Transverse colon (tissue), 3 donors: ENCODE results near the gene SPATA25.

Experiments
- EP300 ChIP-seq: sonication (generic); formaldehyde crosslinking; IDR thresholded peaks from one replicate; pipeline ENCODE4 v1.6.1; 2017; ENCODE audit warnings: antibody characterized with exemption, low read depth
- POLR2A ChIP-seq: fragments of 450-650 bp; IDR thresholded peaks from one replicate; pipeline ENCODE4 v1.6.1; 2016; ENCODE audit warnings: antibody characterized with exemption, mild to moderate bottlenecking, moderate library complexity
- TF ChIP-seq, protein P1 (sequence below), 5 experiments: fragments of 200-600 bp in 3 of 5; fragments of 450-650 bp in 2 of 5; sonication (generic) in 3 of 5; IDR thresholded peaks; 1 replicate in 2 of 5; 2 replicates in 3 of 5; pipeline ENCODE4 v1.5.1; 2016 to 2017; ENCODE audit warnings: antibody characterized with exemption in 5 of 5, inconsistent platforms in 3 of 5, mild to moderate bottlenecking in 2 of 5, moderate library complexity in 1 of 5

DNA sequence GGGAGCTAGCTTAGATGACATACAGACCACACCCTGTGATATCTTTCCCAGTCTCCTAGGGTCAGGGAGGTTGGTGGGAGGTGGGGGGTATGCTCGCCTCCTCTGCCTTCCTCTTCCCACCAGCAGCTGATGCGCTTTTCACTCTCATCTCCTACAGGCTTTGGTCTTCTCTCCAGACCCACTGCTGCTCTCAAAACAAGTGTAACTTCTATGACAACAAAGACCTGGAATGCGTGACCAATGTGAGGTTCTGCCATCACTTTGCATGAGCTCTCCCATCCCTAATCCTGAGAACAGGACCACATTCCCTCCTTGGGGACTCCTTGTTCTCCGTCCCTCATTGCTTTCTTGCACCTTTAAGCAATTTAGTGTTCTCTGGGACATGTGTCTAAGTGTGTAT lies 6.4 kb upstream of the SPATA25 start:
- no peak for TF ChIP-seq POLR2A
- TF ChIP-seq, protein P1, sequence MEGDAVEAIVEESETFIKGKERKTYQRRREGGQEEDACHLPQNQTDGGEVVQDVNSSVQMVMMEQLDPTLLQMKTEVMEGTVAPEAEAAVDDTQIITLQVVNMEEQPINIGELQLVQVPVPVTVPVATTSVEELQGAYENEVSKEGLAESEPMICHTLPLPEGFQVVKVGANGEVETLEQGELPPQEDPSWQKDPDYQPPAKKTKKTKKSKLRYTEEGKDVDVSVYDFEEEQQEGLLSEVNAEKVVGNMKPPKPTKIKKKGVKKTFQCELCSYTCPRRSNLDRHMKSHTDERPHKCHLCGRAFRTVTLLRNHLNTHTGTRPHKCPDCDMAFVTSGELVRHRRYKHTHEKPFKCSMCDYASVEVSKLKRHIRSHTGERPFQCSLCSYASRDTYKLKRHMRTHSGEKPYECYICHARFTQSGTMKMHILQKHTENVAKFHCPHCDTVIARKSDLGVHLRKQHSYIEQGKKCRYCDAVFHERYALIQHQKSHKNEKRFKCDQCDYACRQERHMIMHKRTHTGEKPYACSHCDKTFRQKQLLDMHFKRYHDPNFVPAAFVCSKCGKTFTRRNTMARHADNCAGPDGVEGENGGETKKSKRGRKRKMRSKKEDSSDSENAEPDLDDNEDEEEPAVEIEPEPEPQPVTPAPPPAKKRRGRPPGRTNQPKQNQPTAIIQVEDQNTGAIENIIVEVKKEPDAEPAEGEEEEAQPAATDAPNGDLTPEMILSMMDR (IDR thresholded peaks at IDR 0.05): no peak
- TF ChIP-seq EP300: no peak
